Measurements from ENCODE around the gene RHBG. TPM values are rescaled to one million over a fixed set of nuclear protein-coding genes. Genes with fewer than 3 reads are reported as not detected.

The RHBG gene
- total and polyA plus RNA-seq, 2 donors (not counting 1 experiment from before 2014, with no cell fraction given), result not detected

DNA sequence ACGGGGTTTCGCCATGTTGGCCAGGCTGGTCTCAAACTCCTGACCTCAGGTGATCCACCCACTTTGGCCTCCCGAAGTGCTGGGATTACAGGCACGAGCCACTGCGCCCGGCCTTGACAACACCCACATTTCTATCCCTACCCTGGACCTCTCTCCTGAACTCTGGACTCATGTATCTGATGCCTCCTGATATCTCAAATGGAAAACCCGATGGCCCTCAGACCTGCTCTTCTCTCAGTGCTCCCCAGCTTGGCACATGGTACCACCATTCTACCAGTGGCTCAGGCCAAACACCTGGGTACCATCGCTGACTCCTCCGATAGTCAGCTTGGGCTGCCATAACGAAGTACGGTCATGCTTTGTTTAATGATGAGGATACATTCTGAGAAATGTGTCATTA lies 8.5 kb upstream of the RHBG start:
- Mint-ChIP-seq H3K4me3 (no peak overlapping the region), H3K9me3 (ENCODE audit: insufficient read depth) (no peaks in the 10 kb centered on the region), H3K27me3 (peaks cover 43% of the 10 kb centered on the region), H3K27ac (no peak overlapping the region), H3K4me1 (peaks cover 6% of the 10 kb centered on the region)
- H3K9me3 ChIP-seq (ENCODE audit: control extremely low read depth in 1 of 3, control insufficient read depth in 2 of 3, insufficient read depth in 1 of 3, low read length in 2 of 3), result no peaks in the 10 kb centered on the region
- 93% methylated on average over 10 of the region's 11 CpGs for WGBS (ENCODE audit: insufficient coverage)
- intact Hi-C loops (cut with micrococcal nuclease), result no loop called here
- ChIA-PET CTCF (interaction anchor here (1.1 kb wide), 1 partner anchor 321 kb away, joined by 3 read pairs; no protein-coding TSS in a partner anchor), POLR2A (no interaction called here)
- H3K36me3 ChIP-seq (replicated peaks in 1 of 2; ENCODE audit: control extremely low read depth in 1 of 2, control insufficient read depth in 1 of 2, extremely low read depth in 1 of 2, insufficient read depth in 2 of 2, low read length in 1 of 2), result no peaks in the 10 kb centered on the region
- no peak overlapping the region for H3K27ac ChIP-seq (ENCODE audit: low read length in 2 of 2)
- peaks cover 6 to 9% of the 10 kb centered on the region in 2 donors for H3K4me1 ChIP-seq (ENCODE audit: control insufficient read depth in 2 of 2, insufficient read depth in 2 of 2, low read length in 2 of 2)
- no peak overlapping the region for H3K4me3 ChIP-seq (ENCODE audit: control extremely low read depth in 1 of 5, extremely low read depth in 1 of 5, insufficient read depth in 1 of 5, low read depth in 2 of 5, low read length in 4 of 5)
- no peak for ATAC-seq (ENCODE audit: low read depth)
- H3K27me3 ChIP-seq (replicated peaks in 1 of 4; ENCODE audit: control extremely low read depth in 1 of 4, control insufficient read depth in 3 of 4, insufficient read depth in 4 of 4, low read length in 3 of 4), result peaks cover 0 to 35% (median 13%) of the 10 kb centered on the region in 4 experiments
- no peaks in the 10 kb centered on the region for H3K79me2 ChIP-seq (ENCODE audit: control insufficient read depth, insufficient read depth, low read length)
- H3K4me2 ChIP-seq (replicated peaks; ENCODE audit: low read depth, low read length, poor library complexity, severe bottlenecking), result no peak overlapping the region
- no peaks in the 10 kb centered on the region for H4K20me1 ChIP-seq (ENCODE audit: control insufficient read depth, insufficient read depth, low read length, poor library complexity, severe bottlenecking)
- no peak for TF ChIP-seq EZH2 (IDR thresholded peaks at IDR 0.05; ENCODE audit: borderline replicate concordance, insufficient read depth, low read depth, low read length, poor library complexity, severe bottlenecking)
- no peak for TF ChIP-seq CTCF (IDR thresholded peaks at IDR 0.05)
- no peak overlapping the region for H2AFZ ChIP-seq (ENCODE audit: insufficient read depth, low read depth, low read length, poor library complexity, severe bottlenecking)
- no peak overlapping the region for H3K9ac ChIP-seq (ENCODE audit: low read length)
- no peak for DNase-seq

- intact Hi-C loops (cut with micrococcal nuclease), result no loop called here
- H3K27me3 Mint-ChIP-seq, result peaks cover 42% of the 10 kb centered on the region
Observed at GRCh38 chr1:156365754-156366153, 3.3 kb upstream of the RHBG start.

More at GRCh38 chr1:156365754-156366153, 3.3 kb upstream of the RHBG start:
- Histone ChIP-seq H3K79me2 (ENCODE audit: control insufficient read depth, insufficient read depth, low read length) (no peaks in the 10 kb centered on the region), H3K9me3 (ENCODE audit: control extremely low read depth in 1 of 3, control insufficient read depth in 2 of 3, insufficient read depth in 1 of 3, low read length in 2 of 3) (no peaks in the 10 kb centered on the region), H2AFZ (ENCODE audit: insufficient read depth, low read depth, low read length, poor library complexity, severe bottlenecking) (no peak overlapping the region), H3K4me3 (ENCODE audit: control extremely low read depth in 1 of 5, extremely low read depth in 1 of 5, insufficient read depth in 1 of 5, low read depth in 2 of 5, low read length in 4 of 5) (no peak overlapping the region), H3K36me3 (replicated peaks in 1 of 2; ENCODE audit: control extremely low read depth in 1 of 2, control insufficient read depth in 1 of 2, extremely low read depth in 1 of 2, insufficient read depth in 2 of 2, low read length in 1 of 2) (no peaks in the 10 kb centered on the region), H3K27me3 (replicated peaks in 1 of 4; ENCODE audit: control extremely low read depth in 1 of 4, control insufficient read depth in 3 of 4, insufficient read depth in 4 of 4, low read length in 3 of 4) (peaks cover 0 to 51% (median 14%) of the 10 kb centered on the region in 4 experiments), H3K9ac (ENCODE audit: low read length) (no peak overlapping the region), H3K4me1 (ENCODE audit: control insufficient read depth in 2 of 2, insufficient read depth in 2 of 2, low read length in 2 of 2) (peaks cover 9 to 10% of the 10 kb centered on the region in 2 donors), H4K20me1 (ENCODE audit: control insufficient read depth, insufficient read depth, low read length, poor library complexity, severe bottlenecking) (no peaks in the 10 kb centered on the region), H3K27ac (ENCODE audit: low read length in 2 of 2) (no peak overlapping the region), H3K4me2 (replicated peaks; ENCODE audit: low read depth, low read length, poor library complexity, severe bottlenecking) (no peak overlapping the region)
- peaks cover 4% of the 10 kb centered on the region for H3K4me1 Mint-ChIP-seq
- TF ChIP-seq CTCF (IDR thresholded peaks at IDR 0.05) (no peak), EZH2 (IDR thresholded peaks at IDR 0.05; ENCODE audit: borderline replicate concordance, insufficient read depth, low read depth, low read length, poor library complexity, severe bottlenecking) (no peak)
- POLR2A ChIA-PET, result no interaction called here
- no peak overlapping the region for H3K27ac Mint-ChIP-seq
- no peaks in the 10 kb centered on the region for H3K9me3 Mint-ChIP-seq (ENCODE audit: insufficient read depth)
- H3K4me3 Mint-ChIP-seq, result no peak overlapping the region
- CTCF ChIA-PET, result interaction anchor here (1.4 kb wide), 1 partner anchor 243 kb away, joined by 3 read pairs; no protein-coding TSS in a partner anchor
- no peak for ATAC-seq (ENCODE audit: low read depth)
- DNase-seq, result no peak

Measured in B cell (primary cell).